K562 (cell line): Measurements from ENCODE around the gene NSRP1. TPM values are rescaled to one million over a fixed set of nuclear protein-coding genes. Genes with fewer than 3 reads are reported as not detected.

Source experiments
- ATAC-seq: fragments of 200-7000 bp; cut with Tn5 transposase; 3 replicates; pipeline ENCODE4 v1.9.1; 2020; ENCODE audit warnings: moderate library complexity
- BruUV-seq: library from RNA; stranded (reverse); fragments of 400-500 nt; replicated peaks from 2 replicates; lab custom pipeline; 2021; lab: Mats Ljungman, UMichigan
- CTCF ChIA-PET: fragments of 300-600 bp; formaldehyde crosslinking; extraction: SDS; loops from one replicate; lab custom pipeline; 2021; ENCODE audit warnings: low intra/inter-chr PET ratio; lab: Yijun Ruan, JAX
- POLR2A ChIA-PET: fragments of 300-600, 350-650 bp; sonication (Branson Sonifier 250); formaldehyde crosslinking; extraction: SDS; loops from one replicate; lab custom pipeline; 2021; ENCODE audit warnings: antibody characterized with exemption, inconsistent platforms; lab: Yijun Ruan, JAX
- DNase-seq, 4 experiments: peaks; one replicate each; pipeline versions ENCODE4 v3.0.0 to v3.0.0-alpha.2; 2011 to 2018; ENCODE audit warnings: low spot score in 3 of 4, mixed read lengths in 3 of 4; ENCODE audit errors: extremely low read depth in 1 of 4
- FAIRE-seq: peaks from 2 replicates; lab custom pipeline; 2011; peaks lifted over from hg19 to GRCh38; lab: Jason Lieb, UNC
- H2AFZ ChIP-seq: 2 replicates; pipeline ENCODE4 v1.6.0; 2011; ENCODE audit warnings: low read depth, low read length, control low read depth, inconsistent platforms
- H3K27ac ChIP-seq: fragments of 200-600 bp; 3 replicates; pipeline ENCODE4 v1.8.0; 2011; ENCODE audit warnings: low read depth, mild to moderate bottlenecking, control low read depth, inconsistent platforms, low read length, moderate library complexity, mixed read lengths; ENCODE audit errors: extremely low read depth
- H3K27me3 ChIP-seq, 2 experiments: fragments of 300-600 bp in 1 of 2; 2 replicates in 1 of 2; 3 replicates in 1 of 2; pipeline versions ENCODE4 v1.6.0 to v1.8.0; 2011; ENCODE audit warnings: inconsistent platforms in 2 of 2, low read length in 2 of 2, mild to moderate bottlenecking in 1 of 2, mixed read lengths in 1 of 2, moderate library complexity in 1 of 2; ENCODE audit not compliant: control insufficient read depth in 2 of 2, insufficient read depth in 2 of 2
- H3K36me3 ChIP-seq: fragments of 300-600 bp; 3 replicates; pipeline ENCODE4 v1.8.0; 2011; ENCODE audit warnings: mild to moderate bottlenecking, low read length, inconsistent platforms; ENCODE audit not compliant: control insufficient read depth, insufficient read depth
- H3K4me1 ChIP-seq, 2 experiments: fragments of 200-600 bp in 1 of 2; replicated peaks in 1 of 2; 2 replicates in 1 of 2; 3 replicates in 1 of 2; pipeline versions ENCODE4 v1.5.1 to v1.8.0; 2011; ENCODE audit warnings: inconsistent platforms in 2 of 2, low read length in 2 of 2, mild to moderate bottlenecking in 1 of 2, mixed read lengths in 1 of 2, moderate library complexity in 1 of 2; ENCODE audit not compliant: control insufficient read depth in 2 of 2, insufficient read depth in 2 of 2
- H3K4me2 ChIP-seq: 2 replicates; pipeline ENCODE4 v1.6.1; 2011; ENCODE audit warnings: low read length, control low read depth, inconsistent platforms, mixed read lengths; ENCODE audit not compliant: insufficient read depth
- H3K4me3 ChIP-seq: fragments of 200-600 bp; sonication (generic), shearing (Covaris generic); 2 replicates; pipeline ENCODE4 v1.5.1; 2016; ENCODE audit warnings: control low read depth, inconsistent platforms
- H3K79me2 ChIP-seq: fragments of 200-600 bp; 3 replicates; pipeline ENCODE4 v1.8.0; 2011; ENCODE audit warnings: low read length, inconsistent platforms; ENCODE audit not compliant: control insufficient read depth, insufficient read depth
- H3K9ac ChIP-seq, 2 experiments: 2 replicates each; pipeline versions ENCODE4 v1.6.0 to v1.6.1; 2011; ENCODE audit warnings: low read depth in 2 of 2, low read length in 2 of 2, control low read depth in 1 of 2, inconsistent platforms in 1 of 2, mild to moderate bottlenecking in 1 of 2, mixed read lengths in 1 of 2; ENCODE audit not compliant: insufficient read depth in 1 of 2
- H3K9me1 ChIP-seq: one replicate; pipeline ENCODE4 v1.6.0; 2011; ENCODE audit warnings: inconsistent platforms, mild to moderate bottlenecking, low read length, moderate library complexity; ENCODE audit not compliant: control insufficient read depth, insufficient read depth
- H3K9me3 ChIP-seq: replicated peaks from 2 replicates; pipeline ENCODE4 v1.5.1; 2011; ENCODE audit warnings: low read depth, low read length, inconsistent platforms; ENCODE audit not compliant: control insufficient read depth, insufficient read depth
- H4K20me1 ChIP-seq: replicated peaks from 2 replicates; pipeline ENCODE4 v1.6.1; 2011; ENCODE audit warnings: low read length, inconsistent platforms, mixed read lengths; ENCODE audit not compliant: control insufficient read depth, insufficient read depth
- SMARCE1 ChIP-seq: fragments of 450-650 bp; IDR thresholded peaks from 2 replicates; pipeline ENCODE4 v1.7.1; 2016; ENCODE audit warnings: mild to moderate bottlenecking
- YBX1 ChIP-seq: fragments of 450-650 bp; IDR thresholded peaks from 2 replicates; pipeline ENCODE4 v1.7.1; 2016; ENCODE audit warnings: mild to moderate bottlenecking
- WGBS: fragments of 100-300 bp; shearing (Covaris generic); methylation state at CpG from one replicate; pipeline ENCODE4 v1.1.6; 2016; ENCODE audit warnings: low coverage, mixed read lengths; ENCODE audit not compliant: insufficient coverage; ENCODE audit errors: missing lambda C conversion rate; 5-methylcytosine and 5-hydroxymethylcytosine counted together
- in situ Hi-C: fragments of 300-500 bp; cut with MboI; formaldehyde crosslinking; loops from 4 replicates; pipeline ENCODE4 v1.15.0; 2018; ENCODE audit warnings: inconsistent platforms, mixed read lengths
- intact Hi-C: fragments of 100-400 bp; cut with micrococcal nuclease; formaldehyde crosslinking; loops from 2 replicates; pipeline ENCODE4 v1.14.2; 2022
- polyA plus RNA-seq, 8 experiments: library from polyadenylated mRNA; depleted of rRNA in 4 of 8; stranded (reverse) in 5 of 8; unstranded in 3 of 8; fragments of >200 nt; fragmentation: Nextera tagmentation in 2 of 8; fragmentation: Illumina TruSeq in 1 of 8; extraction: Ambion mirVana in 2 of 8; extraction: Trizol in 1 of 8; gene quantifications; 2 replicates each; pipeline versions ENCODE4 v1.2.1 to v1.2.3, GENCODE V29; 2011 to 2014; ENCODE audit warnings: inconsistent platforms in 1 of 8, missing spikeins in 1 of 8
- total RNA-seq, 7 experiments: library from RNA; depleted of rRNA in 6 of 7; stranded (reverse); fragments of >200 nt in 6 of 7; fragmentation: Illumina TruSeq in 2 of 7; extraction: Trizol in 2 of 7; gene quantifications; 2 replicates each; pipeline versions ENCODE4 v1.2.1 to v1.2.3, GENCODE V29; 2011 to 2021; ENCODE audit warnings: low replicate concordance in 1 of 7
- TF ChIP-seq, protein P1 (sequence below): sonication (generic); formaldehyde crosslinking; IDR thresholded peaks from 2 replicates; pipeline ENCODE4 v1.8.1; 2022; ENCODE audit warnings: missing genetic modification reagents

NSRP1 gene
- total and polyA plus RNA-seq, 9 of the 15 experiments (the other 6 are each of a cell fraction or from before 2014, with no cell fraction given): 18.4 to 68.6 (median 32.7) TPM

DNA sequence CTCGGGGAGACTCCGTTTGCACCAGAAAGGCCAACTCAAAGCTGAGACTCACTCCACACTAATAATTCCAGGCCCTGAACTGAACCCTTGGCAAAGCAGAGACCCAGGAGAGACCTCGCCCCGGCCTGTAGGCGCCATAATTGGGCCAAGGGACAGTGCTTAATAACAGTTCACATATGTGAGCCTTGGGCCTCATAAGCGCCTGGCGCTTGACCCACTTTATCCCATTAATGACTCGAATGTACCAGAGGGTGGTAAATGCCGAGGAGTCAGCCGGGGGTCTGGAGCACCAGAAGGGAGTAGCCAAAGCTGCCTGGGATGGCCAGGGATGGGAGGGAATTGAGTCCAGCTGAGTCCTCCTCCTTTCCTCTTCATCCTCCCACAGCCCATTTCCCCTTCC is 94.3 kb downstream of the NSRP1 start (continued):
- TF ChIP-seq, protein P1, sequence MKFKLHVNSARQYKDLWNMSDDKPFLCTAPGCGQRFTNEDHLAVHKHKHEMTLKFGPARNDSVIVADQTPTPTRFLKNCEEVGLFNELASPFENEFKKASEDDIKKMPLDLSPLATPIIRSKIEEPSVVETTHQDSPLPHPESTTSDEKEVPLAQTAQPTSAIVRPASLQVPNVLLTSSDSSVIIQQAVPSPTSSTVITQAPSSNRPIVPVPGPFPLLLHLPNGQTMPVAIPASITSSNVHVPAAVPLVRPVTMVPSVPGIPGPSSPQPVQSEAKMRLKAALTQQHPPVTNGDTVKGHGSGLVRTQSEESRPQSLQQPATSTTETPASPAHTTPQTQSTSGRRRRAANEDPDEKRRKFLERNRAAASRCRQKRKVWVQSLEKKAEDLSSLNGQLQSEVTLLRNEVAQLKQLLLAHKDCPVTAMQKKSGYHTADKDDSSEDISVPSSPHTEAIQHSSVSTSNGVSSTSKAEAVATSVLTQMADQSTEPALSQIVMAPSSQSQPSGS (CRISPR knock-in tag): no peak
- no peak for TF ChIP-seq YBX1

DNA sequence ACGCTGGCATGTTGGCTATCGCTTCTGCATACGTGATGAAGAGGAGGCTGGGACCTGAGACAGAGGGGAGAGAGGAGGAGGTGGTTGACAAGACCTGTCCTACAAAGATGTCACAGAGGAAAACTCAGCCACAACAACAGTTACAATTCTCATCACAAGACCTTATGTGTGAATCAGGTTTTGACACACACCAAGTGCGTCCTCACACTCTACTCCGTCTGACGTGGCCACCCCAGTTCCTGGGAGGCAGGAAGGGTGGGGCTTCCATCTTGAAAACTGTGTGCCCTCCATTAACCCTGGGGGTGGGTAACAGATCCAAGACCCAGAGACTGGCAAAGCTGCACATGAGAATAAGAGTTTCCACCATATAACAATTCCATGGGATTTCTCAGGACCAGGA is 94.8 kb downstream of the NSRP1 start:
- Histone ChIP-seq H3K27me3 (peaks cover 9 to 32% of the 10 kb centered on the region in 2 experiments; a peak in 4 of 5 replicates), H3K9me1 (no peaks in the 10 kb centered on the region), H3K9ac (no peak overlapping the region), H3K9me3 (no peaks in the 10 kb centered on the region), H2AFZ (0 out of 2 replicates have a peak overlapping the region, but pooled peaks have one; percentile 1), H3K4me1 (no peaks in the 10 kb centered on the region), H3K4me3 (no peak overlapping the region), H3K36me3 (no peaks in the 10 kb centered on the region), H4K20me1 (no peaks in the 10 kb centered on the region), H3K79me2 (no peaks in the 10 kb centered on the region), H3K27ac (no peak overlapping the region), H3K4me2 (no peak overlapping the region)
- 21% methylated on average over 6 of the region's 6 CpGs for WGBS
- no peak for DNase-seq
- FAIRE-seq: no peak
- intact Hi-C loops (no loop called here), in situ Hi-C loops (no loop called here)
- no peak for TF ChIP-seq SMARCE1
- ATAC-seq: no peak
- ChIA-PET CTCF (no interaction called here), POLR2A (no interaction called here)
- no TSS peak for BruUV-seq
